DOHH2 (cell line): ENCODE data around the gene GLT1D1.

ENCODE experiments used
- EZH2phosphoT487 ChIP-seq: fragments of 200-600 bp; sonication (generic); IDR thresholded peaks from 2 replicates; pipeline ENCODE4 v1.6.1; 2017; ENCODE audit warnings: borderline replicate concordance, mild to moderate bottlenecking, antibody characterized with exemption, low read length, moderate library complexity, mixed read lengths
- TF ChIP-seq, protein P1 (sequence below): fragments of 200-600 bp; sonication (generic); IDR thresholded peaks from one replicate; pipeline ENCODE4 v1.5.1; 2014; ENCODE audit warnings: antibody characterized with exemption, mild to moderate bottlenecking, low read depth, low read length; ENCODE audit not compliant: poor library complexity, severe bottlenecking

DNA sequence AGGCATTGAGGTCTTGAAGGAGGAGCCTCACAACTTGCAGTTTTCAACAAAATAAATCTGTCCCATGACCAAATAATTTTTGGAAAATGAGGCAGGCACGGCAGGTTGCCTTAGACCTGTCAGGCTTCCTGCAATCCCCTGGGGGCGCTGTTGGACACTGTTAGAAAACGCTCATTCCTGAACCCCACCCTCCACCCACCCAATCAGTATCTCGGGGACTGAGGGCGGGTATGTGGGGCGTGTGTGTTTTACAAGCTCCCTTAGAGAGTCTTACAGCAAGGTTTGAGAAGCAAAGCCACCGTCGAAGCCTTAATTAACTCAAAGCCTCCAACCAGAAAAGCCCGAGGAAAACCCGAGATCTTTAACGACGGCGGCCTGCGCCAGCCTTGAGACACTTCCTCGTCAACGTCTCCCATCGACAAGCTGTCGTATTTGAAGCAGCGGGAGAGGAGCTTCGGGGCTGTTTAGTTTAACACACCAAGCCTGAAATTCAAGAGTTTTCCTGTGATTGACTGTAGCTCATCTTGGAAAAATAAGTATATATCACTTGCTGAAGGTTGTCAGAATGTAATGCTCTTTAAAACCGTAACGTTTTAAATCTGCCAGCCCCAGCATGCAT, 123.0 kb downstream of the GLT1D1 start:
- TF ChIP-seq, protein P1, sequence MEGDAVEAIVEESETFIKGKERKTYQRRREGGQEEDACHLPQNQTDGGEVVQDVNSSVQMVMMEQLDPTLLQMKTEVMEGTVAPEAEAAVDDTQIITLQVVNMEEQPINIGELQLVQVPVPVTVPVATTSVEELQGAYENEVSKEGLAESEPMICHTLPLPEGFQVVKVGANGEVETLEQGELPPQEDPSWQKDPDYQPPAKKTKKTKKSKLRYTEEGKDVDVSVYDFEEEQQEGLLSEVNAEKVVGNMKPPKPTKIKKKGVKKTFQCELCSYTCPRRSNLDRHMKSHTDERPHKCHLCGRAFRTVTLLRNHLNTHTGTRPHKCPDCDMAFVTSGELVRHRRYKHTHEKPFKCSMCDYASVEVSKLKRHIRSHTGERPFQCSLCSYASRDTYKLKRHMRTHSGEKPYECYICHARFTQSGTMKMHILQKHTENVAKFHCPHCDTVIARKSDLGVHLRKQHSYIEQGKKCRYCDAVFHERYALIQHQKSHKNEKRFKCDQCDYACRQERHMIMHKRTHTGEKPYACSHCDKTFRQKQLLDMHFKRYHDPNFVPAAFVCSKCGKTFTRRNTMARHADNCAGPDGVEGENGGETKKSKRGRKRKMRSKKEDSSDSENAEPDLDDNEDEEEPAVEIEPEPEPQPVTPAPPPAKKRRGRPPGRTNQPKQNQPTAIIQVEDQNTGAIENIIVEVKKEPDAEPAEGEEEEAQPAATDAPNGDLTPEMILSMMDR, result peak; percentile 35
- no peak for TF ChIP-seq EZH2phosphoT487
